Stomach (tissue), 4 donors: ENCODE measurements around the gene POMT2.

ENCODE experiments used
- CTCF ChIP-seq, 7 experiments: fragments of 450-650 bp in 4 of 7; fragments of 200-600 bp in 3 of 7; sonication (generic) in 3 of 7; IDR thresholded peaks; one replicate each; pipeline ENCODE4 v1.5.1; 2016 to 2019; ENCODE audit warnings: antibody characterized with exemption in 7 of 7, control low read depth in 2 of 7, mild to moderate bottlenecking in 1 of 7
- EP300 ChIP-seq: sonication (generic); formaldehyde crosslinking; IDR thresholded peaks from one replicate; pipeline ENCODE4 v1.6.1; 2017; ENCODE audit warnings: antibody characterized with exemption
- POLR2A ChIP-seq, 4 donors: fragments of 450-650 bp; IDR thresholded peaks; one replicate each; pipeline ENCODE4 v1.6.1; 2016; ENCODE audit warnings: antibody characterized with exemption in 4 of 4, control low read depth in 2 of 4, mild to moderate bottlenecking in 1 of 4, moderate library complexity in 1 of 4
- POLR2AphosphoS5 ChIP-seq, 3 donors: sonication (generic); formaldehyde crosslinking; IDR thresholded peaks; one replicate each; pipeline ENCODE4 v1.6.1; 2016; ENCODE audit warnings: antibody characterized with exemption in 3 of 3

- TF ChIP-seq POLR2A (IDR thresholded peaks at IDR 0.05) (no peak), CTCF (IDR thresholded peaks at IDR 0.05) (no peak), POLR2AphosphoS5 (IDR thresholded peaks at IDR 0.05) (no peak), EP300 (no peak)
Observed at GRCh38 chr14:77260199-77260598, 60.5 kb downstream of the POMT2 start.
